HG02884 (cell line): ENCODE results near the gene MYRIP.

Experiments
- ATAC-seq: cut with Tn5 transposase; IDR thresholded peaks from one replicate; pipeline ENCODE4 v1.9.1; 2021; ENCODE audit warnings: mild to moderate bottlenecking, moderate library complexity; ENCODE audit not compliant: unreplicated experiment

MYRIP gene

DNA sequence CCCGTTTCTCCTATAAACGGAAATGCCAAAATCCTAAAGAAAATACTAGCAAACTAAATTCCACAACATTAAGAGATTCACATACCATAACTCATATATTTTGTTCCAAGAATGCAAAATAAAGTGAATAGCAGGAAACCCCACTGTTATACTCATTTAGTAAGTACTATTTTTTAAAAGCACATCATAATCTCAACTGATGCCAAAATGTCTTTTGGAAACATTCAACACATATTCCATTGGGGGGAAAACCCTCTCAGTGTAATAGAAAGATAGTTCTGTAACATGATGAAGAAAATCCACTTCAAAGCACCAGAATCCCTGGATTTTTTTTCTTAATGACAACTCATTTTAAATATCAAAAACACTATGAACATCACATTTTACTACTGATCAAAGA lies 407.1 kb downstream of the MYRIP start:
- no peak for ATAC-seq

DNA sequence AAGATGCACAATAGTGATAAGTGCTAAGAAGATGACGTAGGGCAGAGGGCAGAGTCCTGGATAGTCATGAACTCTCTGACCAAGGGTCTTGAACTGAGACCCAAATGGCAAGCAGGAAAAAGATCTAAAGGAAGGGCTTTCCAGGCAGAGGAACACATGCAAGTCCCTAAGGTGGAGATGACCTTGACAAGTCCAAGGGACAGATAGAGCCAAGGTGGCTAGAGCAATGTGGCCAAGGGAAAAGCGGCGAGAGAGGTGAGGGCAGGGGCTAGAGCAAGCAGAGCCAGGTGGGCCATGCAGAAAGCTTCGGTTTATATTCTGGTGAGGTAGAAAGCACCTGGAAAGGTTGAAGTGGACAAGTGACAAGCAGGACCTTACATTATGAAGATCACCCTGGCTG lies 414.4 kb downstream of the MYRIP start:
- ATAC-seq: no peak

DNA sequence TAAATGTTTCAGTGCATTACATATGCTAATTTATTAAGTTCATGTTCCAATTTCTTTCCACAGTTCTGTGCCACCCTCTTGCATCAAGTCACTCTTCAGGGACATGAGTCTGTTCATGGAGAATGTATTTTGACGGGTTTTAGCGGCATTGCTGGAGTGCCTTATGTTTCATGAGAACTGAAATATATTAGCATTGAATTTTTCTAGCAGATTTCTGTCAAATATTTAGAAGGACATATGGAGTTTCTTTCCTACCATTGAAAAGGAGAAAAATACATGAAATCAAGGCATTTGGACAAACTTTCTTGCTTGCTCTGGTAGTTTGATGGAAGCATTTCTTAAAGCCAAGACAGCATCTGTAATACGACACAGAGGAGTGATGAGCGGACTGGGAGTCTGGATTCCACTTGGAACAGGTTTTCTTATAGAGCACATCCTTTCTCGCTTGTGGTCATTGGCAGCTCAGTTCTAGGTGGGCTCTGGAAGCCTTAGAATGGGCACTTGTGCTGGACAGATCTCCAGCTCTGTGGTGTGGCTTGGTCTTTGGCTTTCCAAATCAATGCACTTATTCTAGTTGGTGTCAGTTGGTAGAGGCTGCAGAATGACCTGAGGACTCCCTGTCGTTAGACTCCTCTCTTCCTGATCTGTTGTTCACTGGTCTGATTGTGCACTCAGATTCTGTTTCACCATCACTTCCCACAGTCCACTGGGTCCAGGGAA lies 415.5 kb downstream of the MYRIP start:
- no peak for ATAC-seq

DNA sequence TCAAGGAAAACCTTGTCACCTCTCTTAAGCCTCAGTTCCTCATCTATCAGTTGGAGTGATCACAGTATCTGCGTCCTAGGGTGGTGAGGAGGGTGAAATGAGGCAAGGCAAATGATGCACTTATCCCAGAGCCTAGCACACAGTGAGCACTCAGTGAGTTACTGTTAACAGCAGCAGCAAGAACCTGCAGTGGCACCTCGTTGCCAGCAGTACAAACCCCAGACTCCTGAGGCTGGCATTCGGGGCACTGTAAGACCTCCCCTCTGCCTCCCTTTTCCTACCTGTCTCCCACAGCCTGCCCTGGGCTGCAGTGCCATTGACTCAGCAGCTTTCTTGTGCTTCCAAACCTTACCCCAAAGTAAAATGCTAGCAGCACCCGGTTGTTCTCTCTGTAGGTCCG lies 417.2 kb downstream of the MYRIP start:
- ATAC-seq: no peak

DNA sequence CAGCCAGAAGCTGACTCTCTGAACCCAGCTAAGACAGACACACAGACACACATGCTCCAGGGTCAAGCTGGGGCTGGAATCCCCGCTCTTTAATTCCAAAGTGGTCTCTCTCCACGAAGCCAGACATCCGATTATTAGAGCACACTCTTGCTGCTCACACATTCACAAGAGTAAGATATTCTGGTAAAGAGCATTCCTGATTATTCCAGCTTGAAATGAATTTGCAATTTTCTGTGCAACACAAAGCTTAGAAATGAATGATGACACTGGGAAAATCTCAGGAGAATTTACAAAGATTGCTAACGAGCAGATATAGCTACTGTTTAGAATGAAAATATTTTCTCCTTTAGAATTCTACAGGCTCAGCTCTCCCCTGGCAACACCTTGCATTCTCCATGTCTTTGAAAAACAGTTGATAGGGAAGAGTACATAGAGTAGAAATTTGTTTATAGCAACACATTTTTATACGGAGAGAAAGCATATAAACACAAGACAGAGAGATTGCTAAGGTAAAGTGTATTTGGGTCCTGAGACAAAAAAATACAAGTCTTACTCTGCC lies 419.5 kb downstream of the MYRIP start:
- no peak for ATAC-seq

DNA sequence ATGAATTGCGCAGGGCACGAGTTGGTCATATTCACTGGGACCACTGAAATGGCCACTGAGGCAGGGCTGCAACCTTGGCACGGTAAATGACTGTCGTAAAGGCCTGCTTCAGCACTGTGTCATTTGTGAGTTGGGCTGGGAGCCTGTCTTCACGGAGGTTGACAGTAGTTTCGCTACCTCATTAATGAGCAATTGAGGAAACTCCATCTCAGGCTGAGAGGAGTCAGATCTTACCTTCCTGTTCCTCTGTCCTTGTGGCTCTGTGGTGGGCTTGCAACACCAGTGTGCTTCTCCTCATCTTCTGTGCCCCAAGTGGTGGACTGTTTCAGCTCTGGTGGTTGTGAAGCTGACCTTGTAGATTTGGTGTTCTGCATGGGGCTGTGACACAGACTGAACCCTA lies 420.0 kb downstream of the MYRIP start:
- ATAC-seq: no peak

DNA sequence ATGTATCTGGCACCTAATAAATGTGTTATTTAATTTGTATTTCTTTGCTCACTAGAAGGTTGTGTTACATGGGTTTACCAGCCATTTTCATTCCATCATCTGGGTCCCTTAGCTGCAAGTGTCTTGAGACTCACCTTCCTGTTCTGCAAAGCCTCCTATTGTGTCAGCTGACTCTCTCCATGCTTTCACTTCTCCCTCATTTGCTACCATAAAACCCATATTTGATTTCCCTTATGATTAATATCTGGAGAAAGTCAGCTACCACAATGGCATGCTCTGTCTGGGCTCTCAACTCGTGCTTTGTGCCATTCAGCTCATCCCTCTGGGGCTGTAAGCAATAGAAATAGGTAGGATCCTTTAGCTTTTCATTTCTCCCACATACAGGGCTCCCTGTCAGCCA lies 420.6 kb downstream of the MYRIP start:
- ATAC-seq: no peak

DNA sequence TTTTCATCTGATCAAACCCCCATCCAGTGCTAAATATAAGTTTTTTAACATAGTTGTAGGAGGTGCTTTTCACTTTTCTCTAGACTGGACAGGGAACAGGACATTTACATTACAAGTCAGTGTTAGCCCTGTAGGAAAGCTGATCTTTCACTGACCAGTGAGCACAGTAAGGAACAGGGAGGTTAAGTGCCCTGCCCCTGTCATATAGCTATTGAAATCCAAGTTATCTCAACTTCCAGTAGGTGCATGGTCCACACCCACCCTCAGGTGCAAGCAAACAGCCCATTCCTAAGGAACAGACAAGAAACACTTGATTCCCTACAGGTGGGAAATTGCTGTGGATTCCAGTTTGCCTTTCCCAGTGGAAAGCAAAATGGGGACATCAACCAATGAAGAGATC lies 421.0 kb downstream of the MYRIP start:
- no peak for ATAC-seq

DNA sequence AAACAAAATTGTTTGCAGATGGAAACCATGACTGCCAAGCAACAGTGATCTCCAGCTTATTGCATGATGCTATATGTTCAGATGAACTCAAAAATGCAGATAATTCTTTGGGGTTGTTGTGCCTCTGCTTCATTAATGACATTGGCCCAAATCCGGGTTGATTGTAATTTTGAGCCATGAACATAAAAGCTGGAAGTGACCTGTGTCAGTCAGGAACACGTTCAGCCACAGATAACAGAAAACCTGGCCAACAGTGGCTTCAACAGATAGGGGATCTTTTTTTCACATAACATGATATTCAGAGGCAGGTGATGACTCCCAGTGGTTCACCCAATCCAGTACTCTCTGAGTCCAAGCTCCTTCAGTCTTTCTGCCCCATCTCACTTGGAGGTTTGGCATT lies 423.2 kb downstream of the MYRIP start:
- ATAC-seq: no peak

DNA sequence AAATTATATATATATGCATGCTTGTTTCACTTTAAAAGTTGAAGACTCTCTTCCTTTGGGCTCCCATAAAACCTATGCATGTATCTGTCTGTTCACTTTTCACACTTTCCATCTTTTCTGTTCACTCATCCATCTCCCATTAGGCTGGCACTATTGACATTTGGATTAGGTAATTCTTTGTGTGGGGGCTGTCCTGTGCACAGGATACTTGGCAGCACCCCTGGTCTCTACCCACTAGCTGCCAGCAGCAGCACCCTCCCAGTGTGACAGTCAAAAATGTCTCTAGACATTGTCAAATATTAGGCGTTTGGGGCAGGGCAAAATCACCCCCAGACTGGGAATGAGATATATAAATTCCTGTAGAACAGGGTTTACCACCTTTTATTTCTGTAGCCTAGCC lies 427.8 kb downstream of the MYRIP start:
- ATAC-seq: no peak

DNA sequence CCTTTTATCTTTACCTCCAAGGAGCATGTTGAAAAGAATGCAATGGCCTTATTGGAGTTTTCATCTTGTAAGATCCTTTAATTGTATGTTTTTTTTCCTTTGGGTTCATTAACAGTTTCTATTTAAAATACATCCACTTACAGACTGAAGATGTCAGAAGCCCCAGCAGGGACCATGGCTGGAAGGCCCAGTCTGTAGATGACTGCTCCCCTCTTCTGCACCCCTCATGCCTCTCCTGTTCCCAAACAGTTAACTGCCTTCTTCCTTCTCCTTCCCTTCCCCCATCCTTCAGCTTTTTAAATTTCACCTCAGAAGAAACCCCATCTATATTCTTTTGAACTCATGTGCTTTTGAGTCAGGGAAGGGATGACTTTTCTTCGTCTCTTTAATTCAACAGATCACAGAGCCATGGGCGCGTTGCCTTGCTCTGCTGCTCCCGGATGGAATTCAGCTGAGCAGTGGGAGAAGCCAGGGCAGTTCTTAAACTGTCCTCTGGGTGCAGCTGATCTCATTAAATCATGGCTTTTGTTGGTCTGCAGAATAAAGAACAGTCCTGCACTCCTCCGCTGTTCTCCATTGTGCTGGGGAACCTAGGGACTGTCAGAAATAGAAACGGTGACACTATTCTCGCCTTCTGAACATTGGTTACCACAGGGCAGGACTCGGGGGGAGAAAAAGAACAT lies 428.6 kb downstream of the MYRIP start:
- ATAC-seq: no peak

DNA sequence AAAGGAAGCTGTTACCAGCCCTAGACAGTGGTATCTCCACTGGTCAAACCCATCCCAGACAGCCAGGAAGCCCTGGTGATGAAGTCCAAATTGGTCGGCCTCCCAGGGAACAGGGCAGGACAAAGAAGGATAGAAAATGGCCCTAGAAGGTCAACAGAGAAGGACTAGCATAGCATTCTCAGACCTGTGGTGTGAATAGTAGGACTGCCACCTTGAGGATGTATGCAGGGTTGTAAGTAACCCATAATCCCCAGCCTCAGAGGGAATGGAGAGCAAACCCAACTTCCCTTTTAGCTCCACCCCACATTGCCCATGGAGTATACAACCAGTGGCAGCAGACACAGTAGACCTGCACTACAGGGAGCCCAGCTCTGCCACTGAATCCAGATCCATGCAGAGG lies 431.5 kb downstream of the MYRIP start:
- no peak for ATAC-seq

DNA sequence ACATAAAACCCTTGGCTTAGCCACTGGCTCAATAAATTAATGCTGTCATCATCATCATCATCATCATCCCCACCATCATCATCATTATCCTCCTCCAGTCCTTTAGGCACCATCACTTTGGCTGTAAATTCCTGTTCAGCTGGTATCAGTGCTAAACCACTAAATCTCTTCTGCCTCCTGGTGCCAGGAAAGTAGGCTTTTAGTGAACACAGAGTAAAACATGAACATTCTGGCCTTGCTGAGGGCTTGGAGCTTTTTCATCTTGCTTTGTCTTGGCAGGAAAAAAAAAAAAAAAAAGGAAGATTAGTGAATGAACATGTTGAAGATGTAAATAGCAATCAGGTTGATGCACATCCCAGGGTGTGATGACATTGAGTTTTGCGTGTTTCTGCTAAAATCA lies 432.8 kb downstream of the MYRIP start:
- ATAC-seq: no peak

DNA sequence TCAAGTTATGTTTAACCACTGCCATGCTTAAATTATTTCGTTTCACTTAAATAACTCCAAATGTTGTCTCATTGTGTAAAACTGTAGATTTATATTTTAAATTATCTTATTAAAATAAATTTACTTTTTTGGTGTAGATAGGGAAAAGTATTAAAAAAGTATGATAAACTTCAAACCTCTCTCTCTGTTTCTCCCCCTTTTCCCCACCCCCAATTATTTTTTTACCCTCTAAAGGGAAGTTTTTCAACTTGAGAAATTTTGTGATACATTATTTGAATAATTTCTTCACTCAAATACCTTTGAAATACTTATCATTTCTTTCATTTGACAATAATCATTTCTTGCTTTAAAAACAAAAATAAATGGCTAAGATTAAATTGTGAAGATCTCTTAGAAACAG lies 433.2 kb downstream of the MYRIP start:
- ATAC-seq: no peak

DNA sequence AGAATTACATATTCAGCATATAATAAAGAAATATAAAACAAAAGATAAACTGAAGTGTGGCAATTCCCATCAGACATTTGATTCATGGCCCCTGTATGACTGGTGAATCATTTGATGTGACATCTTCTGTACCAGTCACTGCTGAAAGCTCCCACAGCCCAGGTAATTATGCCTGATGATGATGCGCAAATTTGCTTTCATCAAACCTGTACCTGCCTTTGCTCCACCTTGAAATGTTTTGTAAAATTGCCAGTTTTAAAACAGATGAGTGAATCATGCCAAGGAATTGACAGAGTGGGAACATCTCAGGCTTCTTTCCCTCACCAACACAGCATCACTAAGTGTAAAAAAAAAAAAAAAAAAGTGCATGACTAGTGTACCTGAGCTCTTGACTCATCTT lies 433.6 kb downstream of the MYRIP start:
- no peak for ATAC-seq

DNA sequence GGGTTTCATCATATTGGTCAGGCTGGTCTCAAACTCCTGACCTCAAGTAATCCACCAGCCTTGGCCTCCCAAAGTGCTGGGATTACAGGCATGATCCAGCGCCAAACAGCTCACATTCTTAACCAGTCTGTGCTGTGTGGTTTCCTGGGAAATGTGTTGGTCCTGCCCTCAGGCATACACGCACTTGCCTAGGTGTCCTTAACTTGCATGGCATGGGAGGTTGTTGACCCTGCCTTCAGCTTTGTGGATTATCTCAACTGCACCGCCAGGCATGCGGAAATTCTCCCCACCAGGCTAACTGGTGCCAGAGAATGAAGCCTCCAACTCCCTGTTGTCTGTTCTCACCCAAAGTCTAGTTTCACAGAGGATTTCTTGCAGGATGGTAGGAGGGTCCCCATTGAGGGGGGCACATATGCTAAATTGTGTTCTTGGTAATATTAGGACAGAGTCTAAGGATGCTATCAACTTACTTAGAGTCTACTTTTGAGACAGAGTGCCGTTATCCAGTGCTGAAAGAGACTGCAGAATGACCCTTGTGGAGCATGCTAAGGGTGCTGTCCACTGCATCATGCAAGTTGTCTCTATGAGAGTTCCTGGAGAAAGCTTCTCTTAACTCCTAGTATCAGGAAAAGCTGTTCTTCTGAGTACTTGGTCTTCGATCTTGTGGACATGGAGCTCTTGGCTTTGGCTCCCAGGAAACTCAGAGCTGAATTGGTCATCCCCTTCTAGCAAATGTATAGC lies 438.5 kb downstream of the MYRIP start:
- no peak for ATAC-seq

DNA sequence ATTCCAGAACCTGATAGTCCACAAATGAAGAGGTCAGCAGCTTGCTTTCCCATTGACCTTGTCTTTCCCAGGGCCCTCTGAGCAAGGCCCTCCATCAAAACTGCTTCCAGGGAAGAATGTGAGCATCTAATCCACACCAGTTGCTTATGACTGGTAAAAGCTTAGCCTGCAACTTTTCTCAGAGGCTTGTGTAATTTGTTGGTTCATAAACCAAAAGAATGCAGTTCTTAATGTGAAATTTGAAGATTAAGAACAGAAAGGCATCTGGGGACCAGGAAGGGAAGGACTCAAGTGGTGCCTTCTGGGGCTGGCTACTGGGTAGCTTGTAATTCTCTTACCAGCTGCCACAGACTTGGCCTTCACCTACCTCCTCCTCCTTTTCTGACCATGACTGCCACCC lies 439.2 kb downstream of the MYRIP start:
- ATAC-seq: no peak

DNA sequence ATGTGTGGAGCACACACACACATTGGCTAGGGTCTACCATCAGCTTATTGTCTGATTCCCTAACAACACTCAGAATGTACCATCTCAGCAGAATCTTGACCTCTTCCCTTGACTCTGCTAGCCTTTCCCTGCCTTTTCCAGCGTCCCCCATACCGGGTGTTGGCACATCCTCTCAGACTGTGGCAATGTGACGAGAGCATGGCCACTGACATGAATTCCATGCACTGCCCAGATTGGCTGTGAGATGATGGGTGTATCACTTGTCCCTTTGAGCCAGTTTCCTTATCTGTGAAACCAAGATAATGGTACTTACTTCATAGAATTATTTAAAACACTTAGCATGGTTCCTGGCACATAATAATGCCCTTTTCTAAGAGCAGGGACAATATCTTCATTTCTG lies 439.8 kb downstream of the MYRIP start:
- ATAC-seq: no peak

DNA sequence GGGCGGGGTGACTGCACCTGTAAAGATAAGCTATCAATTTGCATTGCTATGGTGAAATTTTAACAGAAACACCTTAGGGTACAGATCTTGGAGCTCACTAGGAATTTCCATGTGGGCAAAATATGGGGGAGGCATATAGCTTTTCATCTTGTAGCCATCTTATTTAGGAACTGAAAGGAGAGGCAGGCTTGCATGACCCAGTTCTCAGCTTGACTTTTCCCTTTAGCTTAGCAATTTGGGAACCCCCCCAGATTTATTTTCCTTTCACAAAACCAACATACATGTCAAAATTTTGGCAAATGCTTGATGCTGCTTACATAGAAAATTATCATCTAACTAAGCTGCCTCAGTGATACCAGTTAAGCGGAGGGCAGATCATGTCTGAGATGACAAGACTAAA lies 445.1 kb downstream of the MYRIP start:
- ATAC-seq: no peak

DNA sequence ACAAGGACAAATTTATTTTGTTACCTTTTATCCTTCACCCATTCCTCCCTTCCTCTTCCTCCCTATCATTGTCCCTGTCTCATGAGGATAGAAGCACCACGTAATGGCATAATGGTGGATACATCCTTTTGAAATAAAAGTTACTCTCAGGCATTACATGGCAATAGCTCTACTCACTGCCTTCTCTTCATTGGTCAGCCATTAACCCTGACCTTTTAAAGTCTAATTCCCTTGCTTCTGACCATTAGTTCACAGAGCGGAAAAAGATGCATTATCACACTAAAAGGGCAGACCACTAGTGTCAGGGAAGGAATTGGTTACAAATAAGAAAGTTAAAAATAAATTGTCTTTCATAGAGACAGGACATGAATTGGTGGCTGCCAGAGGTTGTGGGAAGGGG lies 445.5 kb downstream of the MYRIP start:
- ATAC-seq: no peak

DNA sequence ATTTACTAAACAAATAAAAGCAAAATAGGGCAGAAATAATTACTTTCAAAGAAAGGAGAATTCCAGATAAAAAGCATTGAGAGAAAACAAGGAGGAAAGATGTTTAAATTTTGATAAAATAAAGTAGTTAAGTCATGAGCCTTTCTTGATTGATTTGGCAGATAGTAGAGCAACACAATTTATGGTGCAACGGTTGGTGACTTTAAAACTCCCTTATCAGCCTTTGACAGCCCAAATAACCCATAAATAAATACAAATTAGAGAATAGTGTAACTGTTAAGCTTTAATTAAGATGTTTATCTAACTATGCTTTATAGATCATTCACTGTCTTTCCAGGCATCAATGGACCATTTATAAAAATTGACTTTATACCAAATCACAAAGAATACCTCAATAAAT lies 446.1 kb downstream of the MYRIP start:
- ATAC-seq: no peak

DNA sequence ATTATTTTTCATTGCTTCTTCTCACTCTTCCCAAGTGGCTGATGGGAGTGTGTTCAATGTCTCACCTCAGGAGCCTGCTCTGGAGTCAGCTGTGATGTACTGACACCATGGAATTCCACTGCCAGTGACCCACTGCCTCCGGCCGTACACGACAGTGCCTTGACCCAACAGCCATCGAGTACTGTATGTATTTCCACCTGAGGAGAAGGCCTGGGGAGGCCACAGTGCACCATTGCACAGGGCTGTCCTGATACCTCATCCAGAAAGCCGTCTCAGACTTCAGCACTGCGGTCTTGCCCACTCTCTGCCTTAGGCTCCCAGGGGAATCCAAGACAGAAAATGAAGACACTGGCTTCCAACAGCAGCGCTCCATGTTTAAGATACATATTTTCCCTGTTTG lies 448.7 kb downstream of the MYRIP start:
- no peak for ATAC-seq
